ENCODE results near the gene RBBP5.

The RBBP5 gene

DNA sequence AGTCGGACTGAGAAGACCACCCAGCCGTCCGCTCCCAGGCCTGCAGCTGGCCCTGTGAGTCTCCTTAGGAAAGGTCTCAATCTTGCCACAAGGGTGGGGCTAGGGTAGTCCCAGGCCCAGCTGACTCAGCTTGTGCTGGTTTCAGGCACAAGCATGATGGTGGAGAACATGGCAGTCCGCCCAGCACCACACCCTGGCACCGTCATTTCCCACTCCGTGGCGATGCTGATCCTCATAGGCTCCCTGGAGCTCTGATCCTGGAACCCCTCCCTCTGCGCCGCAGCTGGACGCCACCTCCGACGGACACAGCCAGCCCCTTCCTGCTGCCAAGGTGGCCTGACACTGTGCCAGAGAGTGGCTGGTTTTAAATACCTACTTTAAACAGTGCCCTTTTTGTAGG is 48.3 kb downstream of the RBBP5 start:
- no peak for DNase-seq

DNA sequence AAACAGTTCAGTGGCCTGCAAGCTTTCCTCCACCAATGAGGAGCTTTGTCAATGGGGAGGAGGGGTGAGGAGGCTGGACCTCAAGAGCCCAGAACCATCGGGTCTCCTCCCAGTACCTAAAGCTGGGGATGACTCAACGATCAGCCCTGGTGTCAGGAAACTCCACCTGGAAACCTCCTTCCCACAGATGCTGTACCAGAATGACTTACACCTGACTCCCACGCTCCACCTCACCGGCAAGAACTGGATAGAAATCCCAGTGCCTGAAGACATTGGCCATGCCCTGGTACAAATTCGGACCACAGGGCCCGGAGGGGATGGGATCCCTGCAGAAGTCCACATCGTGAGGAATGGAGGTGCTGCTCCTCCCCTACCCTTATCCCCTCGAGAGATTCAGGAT is 48.9 kb downstream of the RBBP5 start:
- no peak for DNase-seq

DNA sequence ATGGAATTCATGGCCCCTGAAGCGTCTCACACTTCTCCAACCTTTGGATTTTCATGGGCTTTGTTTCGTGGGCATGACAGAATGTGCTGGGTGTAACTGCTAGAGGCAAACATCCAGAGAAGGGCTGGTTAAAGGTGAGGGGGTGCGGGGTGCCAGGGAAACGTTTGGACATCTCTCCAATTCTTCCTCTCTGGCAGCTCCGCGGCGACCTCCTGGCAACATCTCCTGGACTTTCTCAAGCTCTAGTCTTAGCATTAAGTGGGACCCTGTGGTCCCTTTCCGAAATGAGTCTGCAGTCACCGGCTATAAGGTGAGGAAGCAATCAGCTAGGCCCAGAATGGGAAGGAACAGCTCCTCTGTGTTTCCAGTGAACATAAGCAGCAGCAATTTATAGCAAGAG is 49.5 kb downstream of the RBBP5 start:
- no peak for DNase-seq

DNA sequence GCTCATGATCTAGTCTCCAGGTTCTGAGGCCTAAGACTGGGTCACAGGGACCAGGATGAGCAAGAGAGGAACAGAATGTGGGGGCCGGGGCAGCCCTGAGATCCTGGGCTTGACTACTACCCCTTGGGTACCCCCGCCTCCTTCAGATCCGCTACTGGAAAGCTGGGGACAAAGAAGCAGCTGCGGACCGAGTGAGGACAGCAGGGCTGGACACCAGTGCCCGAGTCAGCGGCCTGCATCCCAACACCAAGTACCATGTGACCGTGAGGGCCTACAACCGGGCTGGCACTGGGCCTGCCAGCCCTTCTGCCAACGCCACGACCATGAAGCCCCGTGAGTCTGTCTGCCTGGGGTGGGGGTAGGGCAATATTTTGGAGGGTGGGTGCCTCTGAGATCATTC is 50.0 kb downstream of the RBBP5 start:
- no peak for DNase-seq

DNA sequence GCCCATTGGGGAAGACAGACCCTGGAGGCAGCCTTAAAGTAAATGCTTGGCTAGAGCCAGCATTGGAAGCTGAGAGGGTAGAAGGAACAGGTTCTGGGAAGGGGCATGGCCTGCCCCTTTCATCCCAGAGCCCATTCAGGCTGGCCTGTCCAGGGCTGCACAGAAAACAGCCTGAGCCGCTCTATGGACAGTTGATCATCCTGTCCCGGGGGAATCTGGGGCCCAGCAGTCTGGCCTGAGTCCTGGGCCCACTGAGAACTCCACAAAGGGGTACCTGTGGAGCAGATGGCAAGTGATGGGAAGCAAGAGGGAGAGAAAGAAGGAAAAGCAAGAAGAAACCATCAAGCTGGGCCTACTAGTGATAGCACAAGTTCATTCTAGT is 50.8 kb downstream of the RBBP5 start:
- DNase-seq: no peak

DNA sequence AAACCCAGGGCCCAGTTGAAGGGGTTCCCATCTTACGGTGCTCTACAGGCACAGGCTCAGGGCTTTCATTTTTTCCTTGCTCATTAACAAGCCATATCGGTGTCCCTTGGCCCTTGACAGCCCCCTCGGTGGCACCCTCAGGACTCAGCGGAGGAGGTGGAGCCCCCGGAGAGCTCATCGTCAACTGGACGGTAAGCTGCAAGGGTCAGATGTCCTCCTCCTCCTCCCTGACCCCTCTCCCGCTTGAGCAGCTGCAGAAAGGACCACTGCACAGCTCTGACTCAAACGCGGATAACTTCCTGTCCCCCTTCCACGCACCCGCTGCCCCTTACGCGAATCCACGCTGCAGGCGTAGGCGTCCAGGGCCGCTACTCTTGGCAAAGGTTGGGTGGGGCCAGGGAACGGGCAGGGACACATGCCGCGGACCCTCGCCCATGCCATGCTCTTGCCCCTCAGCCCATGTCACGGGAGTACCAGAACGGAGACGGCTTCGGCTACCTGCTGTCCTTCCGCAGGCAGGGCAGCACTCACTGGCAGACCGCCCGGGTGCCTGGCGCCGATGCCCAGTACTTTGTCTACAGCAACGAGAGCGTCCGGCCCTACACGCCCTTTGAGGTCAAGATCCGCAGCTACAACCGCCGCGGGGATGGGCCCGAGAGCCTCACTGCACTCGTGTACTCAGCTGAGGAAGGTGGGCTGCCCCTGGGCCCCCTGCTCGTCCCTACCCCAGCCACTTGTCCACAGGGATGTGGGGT is 52.2 kb downstream of the RBBP5 start:
- no peak for DNase-seq

DNA sequence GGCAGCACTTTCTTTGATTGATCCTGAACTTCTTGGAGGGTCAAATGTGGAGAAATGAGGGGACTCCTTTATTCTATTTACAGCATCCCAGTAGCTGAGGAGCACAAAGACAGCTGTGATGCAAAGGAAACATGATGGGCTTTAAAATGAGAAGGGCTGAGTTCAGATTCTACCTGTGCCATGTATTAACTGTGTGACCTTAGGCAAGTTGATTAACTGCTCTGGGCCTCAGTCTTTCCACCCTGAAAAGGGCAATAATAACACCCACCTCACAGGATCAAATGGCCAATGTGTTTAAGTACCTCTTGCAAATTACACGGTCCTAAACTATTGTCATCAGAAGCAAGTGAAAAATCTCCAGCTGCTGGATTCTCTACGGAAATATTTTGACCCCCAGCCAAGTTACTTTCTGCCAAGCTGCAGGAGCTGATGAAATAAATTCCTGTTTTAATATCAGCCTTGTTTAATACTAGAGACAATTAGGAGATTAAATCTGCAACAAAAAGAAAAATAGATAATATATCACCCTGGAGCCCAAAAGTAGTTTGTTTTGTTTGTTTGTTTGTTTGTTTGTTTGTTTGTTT is 53.2 kb downstream of the RBBP5 start:
- DNase-seq: no peak

DNA sequence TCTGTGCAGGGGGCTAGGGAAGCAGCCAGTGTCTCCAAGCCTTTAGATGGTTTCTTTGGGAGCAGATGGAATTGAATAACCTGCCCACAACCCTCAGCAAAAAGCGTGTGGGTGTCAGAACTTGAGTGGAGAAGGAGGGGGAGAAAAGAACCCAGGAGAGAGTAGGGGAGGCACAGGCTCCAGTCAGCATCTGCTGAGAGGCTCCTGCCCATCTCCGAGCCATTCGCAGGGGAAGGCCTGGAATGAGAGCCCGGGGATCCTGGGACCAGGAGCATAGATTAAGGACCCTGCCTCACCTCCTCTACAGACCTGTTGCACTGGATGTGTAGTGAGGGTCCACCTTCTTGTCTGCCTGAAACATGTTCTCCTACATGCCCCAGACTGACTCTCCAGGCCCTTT is 53.8 kb downstream of the RBBP5 start:
- DNase-seq: no peak

DNA sequence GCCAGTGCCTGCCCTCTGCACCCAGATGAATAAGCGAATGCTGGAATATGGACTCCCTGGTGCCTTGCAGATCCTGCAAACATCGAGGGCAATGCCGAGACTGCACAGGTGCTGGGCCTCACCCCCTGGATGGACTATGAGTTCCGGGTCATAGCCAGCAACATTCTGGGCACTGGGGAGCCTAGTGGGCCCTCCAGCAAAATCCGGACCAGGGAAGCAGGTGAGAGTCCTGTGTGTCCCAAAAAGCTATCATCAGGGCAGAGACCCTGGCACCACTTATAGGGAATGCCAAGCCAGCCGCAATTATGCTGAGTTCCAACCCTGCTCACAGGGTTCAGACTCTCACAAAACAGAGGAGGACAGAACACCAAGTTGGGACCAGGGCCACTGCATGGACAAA is 54.7 kb downstream of the RBBP5 start:
- no peak for DNase-seq

DNA sequence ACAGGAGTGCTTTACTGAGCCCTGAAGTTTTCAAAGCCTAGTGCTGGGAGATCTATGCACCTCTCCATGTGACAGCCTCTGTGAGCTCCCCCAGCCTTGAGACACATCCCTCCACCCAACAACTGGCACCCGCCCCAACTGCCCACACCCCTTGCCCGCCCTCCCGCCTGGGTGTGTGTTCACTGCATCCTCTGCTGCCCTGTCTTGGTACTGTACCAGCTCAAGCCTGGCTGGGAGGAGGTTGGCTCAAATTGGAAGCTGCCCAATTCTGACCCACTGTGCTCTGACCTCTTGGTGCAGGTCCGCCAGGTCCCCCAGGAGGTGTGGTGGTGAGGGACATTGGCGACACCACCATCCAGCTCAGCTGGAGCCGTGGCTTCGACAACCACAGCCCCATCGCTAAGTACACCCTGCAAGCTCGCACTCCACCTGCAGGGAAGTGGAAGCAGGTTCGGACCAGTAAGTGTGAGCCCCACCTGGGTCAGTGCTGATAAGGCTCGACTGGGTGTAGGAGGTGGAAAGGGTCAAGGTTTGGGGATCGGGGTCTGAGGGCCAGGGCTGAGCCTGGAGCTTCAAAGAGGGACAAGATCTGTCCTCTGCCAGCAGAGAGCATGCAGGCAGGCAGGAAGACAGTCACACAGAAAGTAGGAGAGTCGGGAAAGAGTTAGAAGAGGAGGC is 55.5 kb downstream of the RBBP5 start:
- DNase-seq: no peak

DNA sequence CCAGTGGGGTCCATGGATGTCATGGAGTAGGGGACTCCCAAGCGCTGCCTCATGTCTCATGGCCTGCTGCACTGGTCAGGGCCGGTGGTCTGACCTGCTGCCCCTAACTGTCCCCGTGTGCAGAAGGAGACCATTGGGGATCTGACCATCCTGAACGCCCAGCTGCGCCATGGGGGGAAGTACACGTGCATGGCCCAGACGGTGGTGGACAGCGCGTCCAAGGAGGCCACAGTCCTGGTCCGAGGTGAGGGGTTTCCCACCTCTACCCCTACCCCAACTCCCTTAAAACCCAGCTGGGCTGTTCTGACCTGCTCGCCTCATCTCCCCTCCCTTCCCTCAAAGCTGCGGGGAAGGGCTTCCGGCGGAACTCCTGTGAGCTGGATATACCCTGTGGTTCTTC is 56.1 kb downstream of the RBBP5 start:
- DNase-seq: no peak

DNA sequence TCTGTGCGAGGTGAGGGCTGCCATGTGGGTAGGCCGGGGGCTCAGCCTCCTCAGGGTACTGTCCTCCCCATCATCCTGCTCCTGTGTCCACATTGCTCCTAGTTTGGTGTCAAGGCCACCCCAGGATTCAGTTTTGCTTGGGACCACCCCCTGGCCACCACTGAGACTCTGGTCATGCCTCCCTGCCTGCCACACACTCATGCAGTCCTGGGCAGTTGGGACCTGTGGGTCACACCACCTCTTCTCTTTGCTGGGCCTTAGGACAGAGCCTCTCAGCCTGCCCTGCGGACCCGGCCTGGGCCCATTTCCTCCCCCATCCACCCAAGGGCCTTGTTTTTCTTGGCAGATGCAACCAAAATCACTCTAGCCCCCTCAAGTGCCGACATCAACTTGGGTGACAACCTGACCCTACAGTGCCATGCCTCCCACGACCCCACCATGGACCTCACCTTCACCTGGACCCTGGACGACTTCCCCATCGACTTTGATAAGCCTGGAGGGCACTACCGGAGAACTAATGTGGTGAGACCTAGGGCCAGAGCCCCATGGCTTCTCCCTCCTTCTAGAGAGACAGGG is 56.9 kb downstream of the RBBP5 start:
- no peak for DNase-seq

DNA sequence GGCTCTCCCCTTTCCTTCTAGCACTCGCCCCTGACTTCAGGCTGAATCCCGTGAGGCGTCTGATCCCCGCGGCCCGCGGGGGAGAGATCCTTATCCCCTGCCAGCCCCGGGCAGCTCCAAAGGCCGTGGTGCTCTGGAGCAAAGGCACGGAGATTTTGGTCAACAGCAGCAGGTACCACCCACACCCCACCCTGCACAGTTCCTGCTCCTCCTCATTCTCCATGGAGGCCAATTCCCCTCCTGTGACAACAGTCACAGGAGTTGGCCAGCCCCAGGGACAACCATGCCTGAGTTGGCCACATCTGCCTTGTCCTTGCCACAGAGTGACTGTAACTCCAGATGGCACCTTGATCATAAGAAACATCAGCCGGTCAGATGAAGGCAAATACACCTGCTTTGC is 57.5 kb downstream of the RBBP5 start:
- DNase-seq: no peak

DNA sequence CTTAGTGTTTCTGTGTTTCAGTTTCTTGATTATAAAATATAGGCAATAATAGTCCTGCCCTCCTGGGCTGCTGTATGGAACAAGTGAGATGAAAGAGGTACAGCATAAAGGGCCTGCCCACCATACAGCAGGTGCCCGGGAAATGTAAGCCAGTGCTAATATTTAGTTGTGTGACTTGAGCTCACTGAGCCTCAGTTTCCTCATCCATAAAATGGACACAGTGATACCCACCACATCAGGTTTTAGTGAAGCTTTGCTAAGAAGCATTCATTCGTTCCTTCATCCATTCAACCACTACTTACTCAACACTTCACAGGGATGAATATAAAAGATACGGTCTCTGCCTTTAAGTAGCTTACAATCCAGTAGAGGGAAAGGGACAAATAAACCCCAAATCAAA is 58.9 kb downstream of the RBBP5 start:
- DNase-seq: no peak

DNA sequence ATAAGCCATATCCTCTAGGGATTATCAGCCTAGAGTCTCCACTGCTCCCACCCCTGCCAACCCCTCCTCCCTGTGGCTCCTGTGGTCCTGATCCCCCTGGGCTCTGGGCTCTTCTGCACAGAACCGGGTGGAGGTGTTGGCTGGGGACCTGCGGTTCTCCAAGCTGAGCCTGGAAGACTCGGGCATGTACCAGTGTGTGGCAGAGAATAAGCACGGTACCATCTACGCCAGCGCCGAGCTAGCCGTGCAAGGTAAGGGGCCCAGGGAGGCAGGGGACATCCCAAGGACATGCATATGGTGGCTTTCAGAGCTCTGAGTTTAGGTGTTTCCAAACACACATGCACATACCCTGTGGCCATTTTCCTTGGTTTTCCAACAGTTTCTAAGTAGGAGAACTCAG is 59.5 kb downstream of the RBBP5 start:
- DNase-seq: no peak

DNA sequence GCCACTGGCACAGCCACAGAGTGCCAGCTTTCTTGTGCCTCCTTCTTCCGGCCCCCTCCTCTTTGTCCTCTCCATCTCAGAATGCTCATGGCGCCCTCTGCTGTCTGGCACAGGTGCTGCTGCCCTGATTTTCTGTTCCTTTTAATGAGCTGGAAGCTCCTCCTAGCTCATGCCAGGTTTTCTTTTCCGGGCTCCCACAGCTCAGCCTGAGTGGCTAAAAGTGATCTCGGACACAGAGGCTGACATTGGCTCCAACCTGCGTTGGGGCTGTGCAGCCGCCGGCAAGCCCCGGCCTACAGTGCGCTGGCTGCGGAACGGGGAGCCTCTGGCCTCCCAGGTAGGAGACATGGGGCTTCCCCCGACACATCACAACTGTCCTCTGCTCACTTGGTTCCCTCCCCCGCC is 60.1 kb downstream of the RBBP5 start:
- peak; percentile 78 for DNase-seq

DNA sequence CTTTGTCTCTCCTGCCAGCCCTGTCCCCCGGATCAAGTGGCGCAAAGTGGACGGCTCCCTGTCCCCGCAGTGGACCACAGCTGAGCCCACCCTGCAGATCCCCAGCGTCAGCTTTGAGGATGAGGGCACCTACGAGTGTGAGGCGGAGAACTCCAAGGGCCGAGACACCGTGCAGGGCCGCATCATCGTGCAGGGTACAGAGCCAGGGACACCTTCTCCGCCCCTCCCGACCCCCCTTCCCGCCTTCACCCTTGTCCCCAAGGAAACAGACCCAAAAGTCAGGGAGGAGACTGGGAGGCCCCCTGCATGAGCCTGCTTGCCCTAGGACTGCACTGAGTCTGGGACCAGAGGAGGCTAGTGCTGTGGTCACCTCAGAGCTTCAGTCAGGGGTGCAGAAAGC is 60.6 kb downstream of the RBBP5 start:
- DNase-seq: no peak

DNA sequence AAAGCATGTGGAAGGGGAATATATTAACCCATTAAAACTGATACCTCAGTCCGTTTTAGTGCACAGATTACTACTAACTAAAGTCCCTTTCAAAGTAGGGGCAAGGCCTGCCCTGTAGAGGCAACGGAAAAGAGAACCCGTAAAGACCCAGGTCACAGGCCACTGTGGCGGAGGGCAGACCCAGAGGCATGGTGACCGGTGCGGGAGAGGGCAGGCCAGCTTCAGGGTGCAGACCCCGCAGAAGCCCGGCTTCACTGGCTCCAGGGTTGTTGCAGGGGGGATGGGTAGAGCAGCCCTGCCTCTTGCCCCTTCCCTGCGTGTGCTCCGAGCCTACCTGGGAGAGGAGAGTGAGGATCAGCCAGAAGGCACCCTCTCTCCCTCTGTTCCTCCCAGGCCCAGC is 61.0 kb downstream of the RBBP5 start:
- DNase-seq: no peak

DNA sequence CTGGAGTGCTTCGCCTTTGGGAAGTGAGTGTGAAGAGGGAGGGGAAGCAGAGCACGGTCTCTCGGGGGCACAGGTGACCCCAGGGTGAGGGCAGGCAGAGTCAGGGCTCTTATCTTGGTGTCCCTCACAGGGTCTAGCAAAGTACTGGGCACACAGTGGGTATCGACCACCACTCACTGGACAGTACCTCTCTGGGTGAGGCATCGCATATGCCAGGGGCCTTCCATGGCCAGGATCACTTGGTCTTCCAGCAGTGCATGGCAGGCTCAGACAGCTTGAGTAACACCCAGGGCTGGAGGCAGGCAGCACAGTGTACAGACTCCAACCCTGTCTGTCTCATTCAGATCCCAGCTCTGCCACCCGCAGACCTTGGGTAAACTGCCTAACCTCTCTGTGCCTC is 62.1 kb downstream of the RBBP5 start:
- no peak for DNase-seq

DNA sequence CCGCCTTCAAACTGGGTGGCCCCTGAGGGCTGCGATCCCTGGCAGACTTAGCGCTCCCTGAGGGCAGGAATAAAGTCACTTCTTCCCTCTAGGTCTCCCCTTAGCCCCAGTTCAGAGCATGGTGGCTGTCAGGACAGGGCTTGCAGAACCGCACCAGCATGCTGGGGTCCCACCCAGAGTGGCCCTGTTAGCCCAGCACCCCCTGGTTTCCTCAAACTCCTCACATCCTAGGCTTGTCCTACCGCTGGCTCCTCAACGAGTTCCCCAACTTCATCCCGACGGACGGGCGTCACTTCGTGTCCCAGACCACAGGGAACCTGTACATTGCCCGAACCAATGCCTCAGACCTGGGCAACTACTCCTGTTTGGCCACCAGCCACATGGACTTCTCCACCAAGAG is 62.9 kb downstream of the RBBP5 start:
- no peak for DNase-seq

DNA sequence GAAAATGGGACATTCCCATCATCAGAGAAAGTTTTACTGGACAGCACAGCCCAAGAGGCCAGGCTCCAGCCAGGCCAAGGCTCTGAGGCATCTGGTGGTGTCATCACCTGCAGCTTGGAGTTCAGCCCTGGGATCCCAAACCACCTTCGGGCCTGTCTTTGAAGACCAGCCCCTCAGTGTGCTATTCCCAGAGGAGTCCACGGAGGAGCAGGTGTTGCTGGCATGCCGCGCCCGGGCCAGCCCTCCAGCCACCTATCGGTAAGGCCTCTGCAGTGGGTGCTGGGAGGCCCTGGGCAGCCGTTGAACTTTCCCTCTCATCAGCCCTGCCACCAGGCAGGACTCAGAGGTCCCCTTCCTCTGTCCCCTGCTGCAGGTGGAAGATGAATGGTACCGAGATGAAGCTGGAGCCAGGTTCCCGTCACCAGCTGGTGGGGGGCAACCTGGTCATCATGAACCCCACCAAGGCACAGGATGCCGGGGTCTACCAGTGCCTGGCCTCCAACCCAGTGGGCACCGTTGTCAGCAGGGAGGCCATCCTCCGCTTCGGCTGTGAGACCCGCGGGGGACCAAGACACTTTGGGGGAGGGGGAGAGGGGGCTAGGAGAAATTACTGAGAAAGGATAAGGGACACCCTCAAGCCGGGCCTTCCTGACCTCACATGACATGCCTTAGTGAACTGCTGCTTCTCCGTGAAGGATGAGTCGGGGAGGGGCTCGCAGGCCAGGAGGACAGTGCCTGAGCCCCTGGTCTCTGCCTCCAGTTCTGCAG is 63.8 kb downstream of the RBBP5 start:
- no peak for DNase-seq

DNA sequence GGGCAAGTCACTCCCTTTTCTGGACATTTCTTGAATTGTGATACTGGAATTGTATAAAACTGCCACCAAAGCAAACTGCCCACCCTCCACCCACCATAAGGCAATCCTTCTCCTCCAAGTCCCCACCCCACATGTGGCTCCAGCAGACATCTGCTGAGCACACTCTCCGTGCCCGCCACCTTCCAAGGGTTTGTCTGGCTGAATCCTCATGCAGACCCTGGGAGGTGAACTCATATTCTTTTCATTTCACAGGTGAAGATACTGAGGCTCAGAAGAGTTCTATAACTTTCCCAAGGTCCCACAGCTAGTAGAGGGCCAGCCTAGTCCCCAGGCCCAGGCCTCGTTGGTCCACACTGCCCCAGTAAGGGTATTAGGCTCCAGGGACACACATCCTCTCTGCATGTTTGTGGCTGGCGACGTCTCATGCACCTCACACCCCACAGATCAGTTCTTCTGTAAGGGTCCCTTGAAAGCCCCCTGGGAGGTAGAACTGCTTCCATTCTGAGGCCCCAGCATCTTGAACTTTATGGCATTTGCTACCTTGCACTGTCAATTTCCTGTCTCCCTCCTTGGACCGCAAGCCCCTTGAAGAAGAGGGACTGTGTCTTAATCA is 64.7 kb downstream of the RBBP5 start:
- DNase-seq: no peak

DNA sequence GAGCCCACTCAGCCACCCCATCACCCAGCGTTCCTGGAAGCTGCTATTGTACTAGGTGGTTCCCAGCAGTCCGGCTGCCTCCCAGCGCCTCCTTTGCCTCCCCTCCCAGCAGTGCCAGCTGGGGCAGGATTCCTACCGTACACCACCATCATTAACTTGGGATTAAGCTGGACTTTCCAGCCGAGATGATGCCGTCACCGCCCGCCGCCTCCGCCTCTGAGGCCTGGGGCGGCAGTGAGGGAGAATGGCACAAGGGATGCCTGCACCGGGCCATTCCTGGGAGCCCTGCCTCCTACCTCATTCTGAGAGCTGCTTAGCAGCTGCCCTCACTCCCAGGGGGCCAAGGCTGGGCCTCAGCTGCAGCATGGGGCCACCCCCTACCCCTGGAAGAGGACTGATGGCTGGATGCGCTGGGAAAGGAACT is 65.6 kb downstream of the RBBP5 start:
- DNase-seq: no peak
